ENCODE measurements around the gene NEMP2.

NEMP2 gene

DNA sequence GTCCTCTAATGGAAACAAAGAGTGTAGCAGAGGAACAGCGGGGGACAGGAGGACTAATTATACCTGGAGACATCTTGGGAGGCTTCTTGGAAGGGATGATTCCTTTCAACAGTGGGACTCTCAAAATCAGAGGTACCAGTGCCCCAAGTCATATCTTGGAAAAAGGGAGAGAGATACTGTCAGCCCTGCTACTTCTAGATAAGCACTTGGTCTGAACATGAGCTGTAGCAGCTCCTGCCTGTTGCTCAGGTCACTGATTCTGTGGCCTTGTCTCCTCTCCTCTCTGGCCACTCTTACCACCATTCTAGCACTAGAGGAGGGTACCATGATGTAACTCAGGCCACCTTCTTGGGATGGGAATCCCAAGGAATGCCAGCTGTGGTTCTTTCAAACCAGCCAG, 71.9 kb downstream of the NEMP2 start:
- TF ChIP-seq, protein P1, sequence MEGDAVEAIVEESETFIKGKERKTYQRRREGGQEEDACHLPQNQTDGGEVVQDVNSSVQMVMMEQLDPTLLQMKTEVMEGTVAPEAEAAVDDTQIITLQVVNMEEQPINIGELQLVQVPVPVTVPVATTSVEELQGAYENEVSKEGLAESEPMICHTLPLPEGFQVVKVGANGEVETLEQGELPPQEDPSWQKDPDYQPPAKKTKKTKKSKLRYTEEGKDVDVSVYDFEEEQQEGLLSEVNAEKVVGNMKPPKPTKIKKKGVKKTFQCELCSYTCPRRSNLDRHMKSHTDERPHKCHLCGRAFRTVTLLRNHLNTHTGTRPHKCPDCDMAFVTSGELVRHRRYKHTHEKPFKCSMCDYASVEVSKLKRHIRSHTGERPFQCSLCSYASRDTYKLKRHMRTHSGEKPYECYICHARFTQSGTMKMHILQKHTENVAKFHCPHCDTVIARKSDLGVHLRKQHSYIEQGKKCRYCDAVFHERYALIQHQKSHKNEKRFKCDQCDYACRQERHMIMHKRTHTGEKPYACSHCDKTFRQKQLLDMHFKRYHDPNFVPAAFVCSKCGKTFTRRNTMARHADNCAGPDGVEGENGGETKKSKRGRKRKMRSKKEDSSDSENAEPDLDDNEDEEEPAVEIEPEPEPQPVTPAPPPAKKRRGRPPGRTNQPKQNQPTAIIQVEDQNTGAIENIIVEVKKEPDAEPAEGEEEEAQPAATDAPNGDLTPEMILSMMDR (IDR thresholded peaks at IDR 0.05; ENCODE audit: low read depth, low read length, missing control alignments), result no peak
- in situ Hi-C loops (cut with HindIII; ENCODE audit: low pct_ligation_motif_present, low sequenced_read_pairs), result no loop called here
- DNase-seq, result no peak

DNA sequence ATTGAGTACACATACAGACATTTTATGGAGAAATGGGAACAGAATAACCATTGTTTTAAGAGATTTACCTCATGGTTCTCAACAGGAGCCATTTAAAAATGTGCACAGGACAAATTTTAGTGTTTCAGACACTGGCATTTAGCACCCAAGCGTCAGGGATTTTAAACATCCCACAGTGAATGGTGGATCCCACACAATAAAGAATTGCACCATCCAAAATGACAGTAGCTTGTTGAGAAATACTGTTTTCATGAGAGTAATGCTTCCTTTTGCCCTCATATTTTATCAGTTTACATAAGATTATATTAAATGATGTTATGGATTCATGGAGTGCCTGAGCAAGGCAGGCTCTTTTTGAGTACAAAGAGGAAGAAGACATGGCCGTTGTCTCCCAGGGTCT, 72.3 kb downstream of the NEMP2 start:
- no peaks in the 10 kb centered on the region for H3K36me3 ChIP-seq (replicated peaks)
- no peak overlapping the region for H3K4me3 ChIP-seq (ENCODE audit: low read depth, low read length)
- TF ChIP-seq, protein P1 (IDR thresholded peaks at IDR 0.05; ENCODE audit: low read depth, low read length, missing control alignments), result no peak
- no peak for DNase-seq
- H3K27me3 ChIP-seq (replicated peaks), result no peaks in the 10 kb centered on the region
- in situ Hi-C loops (cut with HindIII; ENCODE audit: low pct_ligation_motif_present, low sequenced_read_pairs), result no loop called here
- no peak overlapping the region for H3K27ac ChIP-seq

More for the DNA sequence above, 71.9 kb downstream of the NEMP2 start:
- Histone ChIP-seq H3K36me3 (replicated peaks) (no peaks in the 10 kb centered on the region), H3K27ac (no peak overlapping the region), H3K4me3 (ENCODE audit: low read depth, low read length) (no peak overlapping the region), H3K27me3 (replicated peaks) (no peaks in the 10 kb centered on the region)

DNA sequence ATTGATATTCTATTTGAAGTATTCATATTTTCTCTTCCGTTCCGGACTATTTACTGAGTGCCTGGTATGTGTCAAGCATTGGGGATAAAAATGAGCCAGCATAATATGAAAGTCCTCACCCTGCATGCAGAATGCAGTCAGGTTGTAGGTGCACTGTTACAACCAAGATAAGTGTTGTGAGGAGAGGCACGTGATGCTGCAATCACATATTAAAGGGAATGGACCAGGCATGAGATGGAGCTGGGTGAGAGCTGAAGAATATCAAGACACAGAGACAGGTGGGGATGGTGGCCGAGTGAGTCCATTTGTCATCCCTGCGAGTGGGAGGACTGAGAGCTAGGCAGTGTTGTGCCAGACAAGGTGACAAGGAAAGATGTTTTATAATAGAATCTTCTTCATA, 74.0 kb downstream of the NEMP2 start:
- Histone ChIP-seq H3K4me3 (ENCODE audit: low read depth, low read length) (no peak overlapping the region), H3K27me3 (replicated peaks) (no peaks in the 10 kb centered on the region), H3K36me3 (replicated peaks) (no peaks in the 10 kb centered on the region), H3K27ac (no peak overlapping the region)
- in situ Hi-C loops (cut with HindIII; ENCODE audit: low pct_ligation_motif_present, low sequenced_read_pairs), result no loop called here
- TF ChIP-seq, protein P1 (IDR thresholded peaks at IDR 0.05; ENCODE audit: low read depth, low read length, missing control alignments), result no peak
- DNase-seq, result no peak

DNA sequence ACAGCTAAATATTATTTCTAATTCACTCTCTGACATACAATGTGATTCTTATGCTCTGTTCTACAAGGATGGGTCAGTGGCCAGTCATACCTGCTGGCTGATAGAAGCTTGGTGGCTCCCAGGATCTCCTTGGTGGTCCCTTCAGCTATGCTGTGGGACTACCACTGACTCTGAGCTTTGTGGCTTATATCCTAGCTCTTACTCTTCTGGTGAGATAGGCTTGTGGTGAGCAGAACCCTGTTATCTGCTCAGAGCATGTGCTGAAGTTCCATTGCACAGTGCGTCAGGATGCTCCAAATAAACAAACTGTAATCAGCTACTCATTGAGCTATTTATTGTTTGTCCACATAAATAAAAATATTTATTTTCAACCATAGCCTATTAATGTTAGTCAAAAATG, 74.6 kb downstream of the NEMP2 start:
- TF ChIP-seq, protein P1 (IDR thresholded peaks at IDR 0.05; ENCODE audit: low read depth, low read length, missing control alignments), result no peak
- H3K36me3 ChIP-seq (replicated peaks), result no peaks in the 10 kb centered on the region
- H3K4me3 ChIP-seq (ENCODE audit: low read depth, low read length), result no peak overlapping the region
- H3K27ac ChIP-seq, result no peak overlapping the region
- no peaks in the 10 kb centered on the region for H3K27me3 ChIP-seq (replicated peaks)
- DNase-seq, result no peak
- in situ Hi-C loops (cut with HindIII; ENCODE audit: low pct_ligation_motif_present, low sequenced_read_pairs), result no loop called here

DNA sequence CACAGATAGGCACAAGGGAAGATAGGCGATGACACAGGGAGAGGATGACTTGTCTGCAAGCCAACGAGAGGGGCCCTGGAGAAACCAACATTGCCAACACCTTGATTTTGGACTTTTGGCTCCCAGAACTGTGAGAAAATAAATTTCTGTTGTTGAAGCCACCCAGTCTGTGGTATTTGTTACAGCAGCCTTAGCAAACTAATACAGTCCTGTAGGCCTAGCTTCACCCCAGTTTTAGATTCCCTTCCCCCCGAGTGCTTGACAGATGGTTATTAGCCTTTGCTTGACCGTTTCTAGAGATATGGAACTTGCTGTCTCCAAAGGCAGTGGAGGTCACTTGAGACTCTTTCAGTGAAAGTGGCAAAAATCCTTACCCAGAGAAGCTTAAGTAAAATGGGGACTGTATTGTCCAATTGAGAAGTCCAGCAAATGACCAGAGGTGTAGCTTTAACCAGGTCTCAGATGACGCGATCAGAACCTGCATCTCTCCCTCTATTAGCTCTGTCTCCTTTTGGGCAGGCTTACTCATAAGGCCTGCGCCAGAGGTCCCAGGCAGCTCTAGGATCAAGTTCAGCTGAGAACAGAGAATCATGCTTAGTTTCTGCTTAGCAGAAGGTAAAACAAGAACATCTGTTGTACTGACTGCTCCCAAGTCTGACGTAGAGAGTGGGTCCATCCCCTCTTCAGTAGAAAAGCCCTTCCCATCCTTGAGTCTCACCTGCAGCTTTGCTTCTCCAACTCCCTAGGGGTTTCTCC, 76.0 kb downstream of the NEMP2 start:
- no peaks in the 10 kb centered on the region for H3K27me3 ChIP-seq (replicated peaks)
- no peak overlapping the region for H3K27ac ChIP-seq
- no peaks in the 10 kb centered on the region for H3K36me3 ChIP-seq (replicated peaks)
- DNase-seq, result no peak
- TF ChIP-seq, protein P1 (IDR thresholded peaks at IDR 0.05; ENCODE audit: low read depth, low read length, missing control alignments), result no peak
- in situ Hi-C loops (cut with HindIII; ENCODE audit: low pct_ligation_motif_present, low sequenced_read_pairs), result no loop called here
- no peak overlapping the region for H3K4me3 ChIP-seq (ENCODE audit: low read depth, low read length)

DNA sequence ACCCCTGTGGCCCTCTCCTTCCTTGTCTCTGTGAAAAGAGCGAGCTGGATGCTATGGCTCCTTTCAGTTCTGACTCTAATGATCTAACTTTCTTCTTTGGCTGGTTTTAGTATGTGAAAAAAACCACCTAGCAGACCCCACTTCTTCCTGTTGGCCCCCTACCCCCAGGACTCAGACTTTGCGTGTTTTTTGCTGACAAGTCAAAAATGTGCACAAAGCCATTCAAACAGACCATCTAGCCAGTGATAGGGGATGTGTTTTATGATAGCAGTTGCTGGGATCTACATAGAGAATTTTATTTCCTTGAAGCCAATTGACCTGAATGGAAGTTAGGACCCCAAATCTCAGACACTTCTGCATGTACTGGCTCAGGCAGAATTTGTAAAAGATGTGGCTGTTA, 77.3 kb downstream of the NEMP2 start:
- no peak overlapping the region for H3K27ac ChIP-seq
- H3K4me3 ChIP-seq (ENCODE audit: low read depth, low read length), result no peak overlapping the region
- H3K27me3 ChIP-seq (replicated peaks), result no peaks in the 10 kb centered on the region
- TF ChIP-seq, protein P1 (IDR thresholded peaks at IDR 0.05; ENCODE audit: low read depth, low read length, missing control alignments), result no peak
- in situ Hi-C loops (cut with HindIII; ENCODE audit: low pct_ligation_motif_present, low sequenced_read_pairs), result no loop called here
- no peak for DNase-seq
- no peaks in the 10 kb centered on the region for H3K36me3 ChIP-seq (replicated peaks)

Measured in brain microvascular endothelial cell (primary cell).